ENCODE results near the gene UBASH3B.

DNA sequence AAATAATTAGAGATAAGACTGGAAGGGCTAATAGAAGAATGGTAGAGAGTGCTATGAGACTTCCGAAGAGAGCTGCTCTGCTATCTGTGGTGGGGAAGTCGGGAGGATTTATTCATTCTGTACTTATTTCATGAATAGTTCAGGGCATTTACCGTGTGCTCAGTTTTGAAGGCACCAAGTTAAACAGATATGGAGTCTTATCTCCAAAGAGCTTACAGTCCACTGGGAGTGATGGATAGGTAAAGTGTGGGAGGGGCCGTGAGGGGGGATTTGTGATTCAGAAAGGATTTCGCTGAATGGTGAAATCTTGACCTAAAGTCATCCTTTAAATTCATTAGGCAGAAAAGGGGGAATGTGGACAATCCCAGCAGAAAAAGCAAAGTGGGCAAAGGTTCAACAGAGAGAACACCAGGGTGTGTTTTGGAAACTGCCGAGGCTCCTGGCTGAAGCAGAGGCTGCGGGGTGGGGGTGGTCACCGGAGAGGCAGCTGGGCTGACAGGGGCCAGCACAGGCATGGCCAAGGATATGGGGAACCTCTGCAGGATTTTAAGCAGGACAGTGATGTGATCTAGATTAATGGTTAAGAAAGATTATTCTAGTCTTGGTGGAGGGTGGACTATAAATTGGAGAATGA lies 91.2 kb downstream of the UBASH3B start:
- no peak for TF ChIP-seq ARNT (IDR thresholded peaks at IDR 0.05)
- TF ChIP-seq HDGF (IDR thresholded peaks at IDR 0.05; ENCODE audit: borderline replicate concordance): no peak
- no peak for TF ChIP-seq FOXK2 (IDR thresholded peaks at IDR 0.05)
- no peak for TF ChIP-seq SP1 (IDR thresholded peaks at IDR 0.05)
- no peak for TF ChIP-seq ELF4 (IDR thresholded peaks at IDR 0.05)
- TF ChIP-seq, protein P1, sequence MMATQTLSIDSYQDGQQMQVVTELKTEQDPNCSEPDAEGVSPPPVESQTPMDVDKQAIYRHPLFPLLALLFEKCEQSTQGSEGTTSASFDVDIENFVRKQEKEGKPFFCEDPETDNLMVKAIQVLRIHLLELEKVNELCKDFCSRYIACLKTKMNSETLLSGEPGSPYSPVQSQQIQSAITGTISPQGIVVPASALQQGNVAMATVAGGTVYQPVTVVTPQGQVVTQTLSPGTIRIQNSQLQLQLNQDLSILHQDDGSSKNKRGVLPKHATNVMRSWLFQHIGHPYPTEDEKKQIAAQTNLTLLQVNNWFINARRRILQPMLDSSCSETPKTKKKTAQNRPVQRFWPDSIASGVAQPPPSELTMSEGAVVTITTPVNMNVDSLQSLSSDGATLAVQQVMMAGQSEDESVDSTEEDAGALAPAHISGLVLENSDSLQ (IDR thresholded peaks at IDR 0.05): no peak
- TF ChIP-seq CTBP1 (IDR thresholded peaks at IDR 0.05; ENCODE audit: borderline replicate concordance): no peak
- no peak for TF ChIP-seq TARDBP (IDR thresholded peaks at IDR 0.05)
- TF ChIP-seq FOXM1 (IDR thresholded peaks at IDR 0.05; ENCODE audit: borderline replicate concordance): no peak
- TF ChIP-seq LEF1 (IDR thresholded peaks at IDR 0.05; ENCODE audit: borderline replicate concordance): no peak
- no peak for TF ChIP-seq L3MBTL2 (conservative IDR thresholded peaks at IDR 0.05)
- TF ChIP-seq SUZ12 (IDR thresholded peaks at IDR 0.05): no peak
- no peak for TF ChIP-seq NFRKB (IDR thresholded peaks at IDR 0.05)
- TF ChIP-seq BHLHE40 (IDR thresholded peaks at IDR 0.05; ENCODE audit: borderline replicate concordance): no peak

All from HEK293T (cell line).